ENCODE measurements around the gene ZNF506.
"Not testable (repeated sequence)": the region's sequence is repeated elsewhere in the genome, so short reads cannot be mapped to it uniquely, and the experiment has no call there.

ZNF506 gene

DNA sequence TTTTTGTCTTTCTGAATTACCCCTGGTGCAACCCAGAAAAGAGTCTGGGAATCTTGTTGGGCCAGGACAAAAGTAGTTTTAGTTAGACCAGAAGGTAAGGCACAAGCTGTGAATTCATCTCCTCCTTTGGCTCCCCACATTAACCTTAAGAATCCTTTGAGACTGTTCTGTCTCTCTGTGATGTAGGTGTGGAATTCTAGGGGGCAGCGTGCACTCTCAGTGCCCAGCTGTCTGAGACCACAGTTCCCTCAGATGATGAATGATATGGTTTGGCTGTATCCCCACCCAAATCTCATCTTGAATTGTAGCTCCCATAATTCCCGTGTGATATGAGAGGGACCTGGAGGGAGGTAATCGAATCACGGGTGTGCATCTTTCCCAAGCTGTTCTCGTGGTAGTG, 43.9 kb downstream of the ZNF506 start:
- no peak for DNase-seq

GRCh38 chr19:19776206-19777008, 45.1 kb downstream of the ZNF506 start:
- peak; percentile 93 for DNase-seq

DNA sequence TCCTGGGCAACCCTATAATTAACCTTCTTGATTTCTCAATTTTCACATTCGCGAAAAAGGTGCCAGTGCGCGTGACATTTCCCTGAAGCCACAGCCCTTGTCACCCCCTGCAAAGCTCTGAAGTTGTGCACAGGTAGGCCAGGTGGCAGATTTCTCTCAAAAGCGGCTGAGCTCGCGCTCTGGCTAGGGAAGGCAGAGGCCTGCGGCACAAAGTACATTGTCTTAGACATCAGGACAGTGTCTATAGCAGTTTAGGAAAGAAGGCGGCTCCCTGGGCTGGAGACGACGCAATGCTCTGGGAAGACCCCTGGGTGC, 45.7 kb downstream of the ZNF506 start:
- DNase-seq = no peak

GRCh38 chr19:19774354-19775033, 47.1 kb downstream of the ZNF506 start:
- DNase-seq = no peak

GRCh38 chr19:19771963-19772362, 49.6 kb downstream of the ZNF506 start:
- DNase-seq = not testable (repeated sequence)

DNA sequence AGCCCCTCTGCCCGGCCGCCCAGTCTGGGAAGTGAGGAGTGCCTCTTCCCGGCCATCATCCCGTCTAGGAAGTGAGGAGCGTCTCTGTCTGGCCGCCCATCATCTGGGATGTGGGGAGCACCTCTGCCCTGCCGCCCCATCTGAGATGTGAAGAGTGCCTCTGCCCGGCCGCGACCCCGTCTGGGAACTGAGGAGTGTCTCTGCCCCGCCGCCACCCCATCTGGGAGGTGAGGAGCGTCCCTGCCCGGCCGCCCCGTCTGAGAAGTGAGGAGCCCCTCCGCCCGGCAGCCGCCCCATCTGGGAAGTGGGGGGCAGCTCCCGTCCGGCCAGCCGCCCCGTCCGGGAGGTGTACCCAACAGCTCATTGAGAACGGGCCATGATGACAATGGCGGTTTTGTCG, 51.6 kb downstream of the ZNF506 start:
- not testable (repeated sequence) for DNase-seq

GRCh38 chr19:19758164-19758563, 63.4 kb downstream of the ZNF506 start:
- no peak for DNase-seq

DNA sequence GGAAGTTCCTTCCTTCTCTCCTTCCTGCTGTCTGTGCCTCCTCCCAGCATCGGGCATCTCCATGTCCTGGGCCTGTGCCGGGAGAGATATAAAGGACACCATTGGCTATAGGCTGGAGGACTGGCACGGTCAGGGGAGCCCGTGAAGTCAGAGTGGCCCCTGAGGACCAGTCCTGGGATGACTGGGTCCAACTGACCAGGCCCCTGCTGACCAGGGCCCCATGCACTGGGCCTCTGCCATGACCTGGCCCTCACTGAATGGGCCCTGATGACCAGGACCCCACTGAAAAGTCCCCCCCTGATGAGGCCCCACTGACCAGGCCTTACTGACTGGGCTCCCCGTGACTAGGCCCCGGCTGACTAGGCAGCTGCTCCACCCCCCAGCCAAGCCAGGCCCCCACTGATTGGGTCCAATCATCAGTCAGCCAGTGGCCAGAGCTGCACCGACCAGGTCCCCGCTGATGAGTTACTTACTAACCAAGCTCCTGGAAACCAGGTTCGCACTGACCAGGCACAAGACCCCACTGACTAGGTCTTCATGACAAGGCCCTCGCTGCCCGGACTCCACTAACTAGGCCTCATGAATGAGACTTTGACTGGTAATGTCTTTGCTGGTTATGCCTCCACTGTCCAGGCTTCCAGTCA, 68.7 kb downstream of the ZNF506 start:
- no peak for DNase-seq

DNA sequence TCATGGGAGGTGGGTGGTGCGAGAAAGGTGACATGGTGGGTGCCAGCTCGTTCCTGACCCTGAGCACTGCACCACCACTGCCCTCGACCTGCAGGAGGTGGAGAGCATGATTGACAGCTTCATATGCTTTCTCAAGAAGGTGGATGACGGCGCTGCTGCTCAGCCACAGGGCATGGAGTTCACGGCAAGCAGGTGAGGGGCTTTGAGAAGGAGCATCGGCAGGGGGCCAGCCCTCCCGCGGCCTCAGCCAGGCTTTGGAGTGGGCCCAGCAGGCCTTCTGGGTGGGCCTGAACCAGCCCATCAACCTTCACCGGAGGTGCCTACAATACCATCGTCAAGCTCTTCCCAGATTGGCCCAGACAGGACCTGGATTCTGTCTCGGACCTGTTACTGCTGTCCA, 69.7 kb downstream of the ZNF506 start:
- no peak for DNase-seq

DNA sequence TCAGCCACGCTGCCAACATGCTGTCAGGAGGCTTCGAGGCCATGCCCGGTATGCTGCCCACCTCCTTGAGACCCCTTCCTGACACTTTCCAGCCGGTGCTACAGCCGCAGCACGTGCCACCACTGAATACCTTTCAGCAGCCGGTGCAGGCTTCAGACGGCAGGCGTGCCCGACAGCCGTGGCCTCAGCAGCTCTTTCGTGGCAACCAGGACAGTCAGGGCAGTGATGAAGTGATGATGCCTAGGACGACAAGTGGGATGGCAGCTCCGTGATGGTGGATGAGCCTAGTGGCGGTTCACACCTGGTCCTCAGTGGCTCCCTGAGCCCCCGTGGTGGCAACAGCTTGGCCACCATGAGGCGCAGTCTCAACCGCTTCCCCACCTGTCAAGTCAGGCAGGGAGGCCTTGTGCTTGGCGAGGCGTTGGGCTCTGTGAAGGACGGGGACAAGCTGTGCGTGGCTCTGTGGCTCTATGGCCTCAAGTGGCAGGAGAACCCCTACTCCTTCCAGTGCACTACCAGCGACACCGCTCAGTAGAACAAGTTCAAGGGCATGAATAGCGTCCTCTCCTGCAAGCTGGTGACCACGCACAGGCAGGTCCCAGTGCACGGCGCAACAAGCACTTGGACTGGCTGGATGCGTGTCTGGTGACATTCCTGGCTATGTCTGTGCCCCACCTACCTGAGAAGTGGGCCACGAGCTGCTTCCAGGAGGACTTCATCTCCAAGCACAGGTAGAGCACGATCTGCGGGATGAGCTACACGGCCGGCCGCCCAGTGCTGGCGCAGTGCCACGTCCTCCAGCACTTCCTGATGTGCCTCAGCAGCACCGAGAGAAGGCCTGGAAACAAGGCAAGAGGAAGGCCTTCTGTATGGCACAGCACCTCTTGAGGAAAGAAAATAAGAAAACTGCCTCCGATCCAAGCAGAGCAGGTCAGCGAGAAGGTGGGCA, 70.4 kb downstream of the ZNF506 start:
- DNase-seq = no peak

GRCh38 chr19:19749908-19750841, 71.4 kb downstream of the ZNF506 start:
- no peak for DNase-seq

GRCh38 chr19:19749117-19749907, 72.2 kb downstream of the ZNF506 start:
- DNase-seq = no peak

- DNase-seq = no peak
These were observed 73.2 kb downstream of the ZNF506 start for GRCh38 chr19:19748249-19748938.

DNA sequence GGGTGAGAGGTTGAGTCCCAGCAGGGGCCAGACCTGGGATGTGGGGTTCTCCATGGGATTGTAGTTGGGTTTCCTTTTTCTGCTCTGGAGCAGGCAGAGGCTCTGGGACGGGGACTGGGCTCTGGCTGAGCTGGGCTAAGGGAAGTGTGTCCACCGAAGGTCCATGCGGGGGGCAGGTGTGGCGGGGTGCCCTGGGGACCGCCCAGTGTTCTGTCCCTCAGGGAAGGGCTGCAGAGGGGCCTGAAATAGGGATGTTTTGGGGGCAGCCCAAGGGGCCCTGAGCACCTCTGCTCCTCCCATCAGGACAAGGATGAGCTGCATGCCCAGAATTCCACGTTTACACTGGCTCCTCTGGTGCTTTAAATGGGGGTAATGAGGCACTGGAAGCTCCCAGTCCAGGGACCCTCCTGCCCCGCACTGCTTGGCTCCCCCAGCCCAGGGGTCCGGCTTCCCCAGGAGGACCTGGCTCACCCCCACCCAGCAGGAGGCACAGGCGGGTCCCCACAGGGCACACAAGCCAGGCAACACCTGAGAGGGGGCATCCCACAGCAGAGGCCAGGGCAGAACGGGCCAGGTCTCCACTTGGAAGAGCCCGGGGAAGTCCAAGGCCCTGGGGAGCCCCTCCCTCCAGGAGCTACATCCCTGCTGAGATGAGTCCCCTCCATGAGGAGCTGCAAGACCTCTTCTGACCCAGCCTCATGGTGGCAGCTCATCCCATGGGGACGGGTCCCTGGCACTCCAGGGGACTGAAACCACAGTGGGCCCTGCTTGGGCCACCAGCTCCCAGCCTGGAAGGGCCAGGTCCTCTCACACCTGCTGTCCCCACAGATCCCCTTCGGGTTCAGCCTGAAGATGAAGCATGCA, 74.0 kb downstream of the ZNF506 start:
- DNase-seq = no peak

- DNase-seq = no peak
These were observed 75.0 kb downstream of the ZNF506 start for GRCh38 chr19:19746286-19747213.

- DNase-seq = no peak
These were observed 75.9 kb downstream of the ZNF506 start for GRCh38 chr19:19745496-19746285.

DNA sequence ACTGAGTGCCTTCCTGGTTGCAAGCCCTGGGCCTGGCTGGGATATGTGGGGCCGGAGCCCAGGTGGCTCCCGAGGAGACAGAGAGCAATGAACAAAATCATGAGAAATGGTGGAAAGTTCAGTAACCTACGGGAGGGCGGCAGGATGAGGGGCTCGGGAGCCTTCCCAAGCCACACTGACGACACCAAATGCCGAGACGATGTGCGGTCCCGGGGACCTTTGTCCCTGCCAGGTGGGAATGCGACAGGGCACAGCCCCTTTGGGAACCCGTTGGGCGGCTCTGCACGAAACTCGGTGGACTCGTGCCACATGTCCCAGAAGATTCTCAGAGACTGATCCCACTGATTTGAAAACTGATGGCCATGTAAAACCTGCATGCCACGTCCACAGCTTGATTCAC, 76.9 kb downstream of the ZNF506 start:
- DNase-seq = no peak
